Stimulated activated CD4-positive, alpha-beta T cell treated with anti-CD3 and anti-CD28 coated beads, Interleukin-1b, Interleukin-23, amount 100 ng/mL, for 48 hours (primary cell): Measurements from ENCODE around the gene MDM1.
A peak's percentile ranks its signal among the peaks of the same experiment; 100 is the strongest.

Source experiments
- DNase-seq: peaks from one replicate; pipeline ENCODE4 v3.0.0-alpha.2; 2020

The MDM1 gene

DNA sequence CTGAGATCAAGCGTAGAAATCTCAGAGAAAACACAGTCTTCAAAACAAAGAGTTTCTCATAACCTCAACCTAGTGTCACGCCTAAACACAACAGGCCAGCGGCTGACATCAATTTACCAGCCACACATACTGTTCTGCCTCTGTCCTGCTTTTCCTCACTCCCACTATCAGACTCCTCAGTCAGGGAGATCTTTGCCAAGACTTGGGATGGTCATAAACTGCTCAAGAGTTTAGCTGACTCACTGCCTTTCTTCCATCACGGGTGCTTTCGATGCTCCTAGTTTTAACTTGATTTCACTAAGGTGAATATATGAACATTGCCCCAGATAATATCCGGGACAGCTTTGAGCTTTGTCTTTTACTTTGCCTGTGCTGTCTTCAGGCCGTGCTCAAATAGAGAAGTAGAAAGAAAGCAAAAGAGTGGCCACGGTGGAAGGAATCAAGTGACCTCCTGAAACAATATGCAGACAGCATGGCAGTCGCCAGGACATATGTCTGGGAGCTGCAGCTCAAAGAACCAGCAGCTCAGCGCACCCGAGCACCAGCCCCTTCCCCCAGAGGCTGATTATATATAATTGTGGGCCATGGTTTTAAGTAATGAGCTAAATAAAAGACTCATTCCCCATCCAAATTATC is 12.1 kb downstream of the MDM1 start:
- no peak for DNase-seq

GRCh38 chr12:68317047-68317667 is 15.0 kb downstream of the MDM1 start:
- DNase-seq: no peak

GRCh38 chr12:68310370-68310769 is 21.8 kb downstream of the MDM1 start:
- no peak for DNase-seq

DNA sequence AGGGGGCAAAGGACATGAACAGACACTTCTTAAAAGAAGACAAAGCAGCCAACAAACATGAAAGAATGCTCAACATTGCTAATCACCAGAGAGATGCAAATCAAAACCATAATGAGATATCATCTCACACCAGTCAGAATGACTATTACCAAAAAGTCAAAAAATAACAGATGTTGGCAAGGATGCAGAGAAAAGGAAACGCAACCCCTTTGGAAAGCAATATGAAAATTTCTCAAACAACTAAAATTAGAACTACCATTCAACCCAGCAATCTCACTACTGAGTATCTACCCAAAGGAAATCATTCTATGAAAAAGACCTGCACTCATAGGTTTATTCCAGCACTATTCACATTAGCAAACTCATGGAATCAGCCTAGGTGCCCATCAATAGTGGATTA is 25.6 kb downstream of the MDM1 start:
- DNase-seq: no peak

- DNase-seq: no peak
Measured at GRCh38 chr12:68305278-68305677, 26.9 kb downstream of the MDM1 start.

DNA sequence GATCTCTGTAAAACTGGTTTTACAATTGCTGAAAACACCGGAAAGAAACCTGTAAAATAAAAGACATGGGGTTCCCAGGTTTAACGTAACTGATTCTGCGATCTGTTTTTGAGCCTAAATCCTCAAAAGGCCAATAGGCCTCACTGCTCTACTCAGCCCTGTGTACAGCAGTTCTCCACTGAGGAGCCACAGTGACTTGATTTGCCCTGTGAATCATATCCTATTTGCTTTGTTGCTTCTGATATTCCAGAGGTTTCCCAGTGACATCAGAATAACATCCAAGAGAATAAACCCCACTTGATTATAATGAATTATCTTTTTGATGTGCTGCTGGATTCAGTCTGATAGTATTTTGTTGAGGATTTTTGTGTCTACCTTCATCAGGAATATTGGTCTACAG is 27.5 kb downstream of the MDM1 start:
- no peak for DNase-seq

DNA sequence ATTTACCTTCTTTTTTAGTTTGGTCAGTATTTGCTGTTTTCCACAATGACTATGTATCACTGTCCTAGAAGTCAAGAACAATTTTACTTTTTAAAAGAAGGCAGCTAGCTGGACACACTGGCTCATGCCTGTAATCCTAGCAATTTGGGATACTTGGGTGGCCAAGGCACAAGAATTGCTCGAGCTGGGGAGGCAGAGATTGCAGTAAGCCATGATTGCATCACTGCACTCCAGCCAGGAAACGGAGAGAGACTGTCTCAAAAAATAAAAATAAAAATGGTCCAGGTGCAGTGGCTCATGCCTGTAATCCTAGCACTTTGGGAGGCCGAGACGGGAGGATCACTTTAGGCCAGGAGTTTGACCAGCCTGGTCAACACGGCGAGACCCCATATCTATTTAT is 28.3 kb downstream of the MDM1 start:
- no peak for DNase-seq

DNA sequence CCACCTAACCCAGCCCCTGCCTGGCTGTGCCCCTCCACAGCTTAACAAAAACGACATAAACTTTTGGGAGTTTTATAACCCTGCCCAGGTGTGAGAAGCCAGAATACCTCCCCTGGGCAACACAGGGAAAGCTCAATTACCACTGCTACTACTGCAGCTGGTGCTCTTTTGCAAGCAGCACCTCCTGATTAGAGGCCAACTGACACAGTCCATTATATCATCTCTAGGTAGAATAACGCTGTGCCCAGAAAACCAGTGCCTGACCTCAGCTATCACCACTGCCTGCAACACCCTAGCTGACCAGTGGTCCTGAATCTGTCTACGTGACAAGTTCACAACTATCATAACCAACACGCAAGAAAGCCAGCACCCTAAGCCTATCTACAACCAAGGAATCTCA is 34.2 kb downstream of the MDM1 start:
- no peak for DNase-seq

DNA sequence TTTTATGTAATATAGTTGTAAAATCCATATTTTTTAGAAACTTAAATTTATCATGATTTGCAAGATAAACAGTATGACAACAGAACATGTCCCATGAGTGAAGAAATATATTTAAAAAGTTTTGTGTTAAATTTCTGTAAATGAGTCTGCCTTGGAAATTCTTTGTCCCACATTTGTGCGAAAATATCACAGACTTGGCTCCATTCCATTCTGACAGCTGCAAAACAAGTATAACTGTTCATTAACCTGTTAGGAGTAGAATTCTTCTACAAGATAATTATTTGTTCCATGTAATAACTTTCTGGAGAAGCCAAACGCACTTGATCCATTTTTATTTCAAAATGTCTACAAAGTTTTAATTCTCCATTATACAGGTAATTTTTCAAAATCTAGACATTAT is 37.9 kb downstream of the MDM1 start:
- DNase-seq: no peak

DNA sequence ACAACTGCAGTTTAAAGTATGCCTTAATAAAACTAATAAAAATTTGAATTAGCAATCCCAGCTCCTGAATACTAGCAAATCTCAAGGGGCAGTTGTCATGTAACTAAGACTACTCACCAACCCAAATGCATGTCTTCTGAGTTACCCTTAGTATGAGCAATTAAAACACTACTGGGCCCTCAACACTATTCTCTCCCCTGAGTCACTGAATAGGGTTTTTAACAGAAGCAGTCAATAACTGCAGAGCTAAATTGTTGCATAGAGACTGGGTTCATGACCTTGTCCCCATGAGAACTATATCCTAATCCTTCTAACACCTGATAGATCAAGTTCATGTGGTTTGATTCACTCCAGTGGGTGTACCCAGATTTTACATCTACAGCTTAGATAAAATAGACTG is 38.8 kb downstream of the MDM1 start:
- DNase-seq: no peak

DNA sequence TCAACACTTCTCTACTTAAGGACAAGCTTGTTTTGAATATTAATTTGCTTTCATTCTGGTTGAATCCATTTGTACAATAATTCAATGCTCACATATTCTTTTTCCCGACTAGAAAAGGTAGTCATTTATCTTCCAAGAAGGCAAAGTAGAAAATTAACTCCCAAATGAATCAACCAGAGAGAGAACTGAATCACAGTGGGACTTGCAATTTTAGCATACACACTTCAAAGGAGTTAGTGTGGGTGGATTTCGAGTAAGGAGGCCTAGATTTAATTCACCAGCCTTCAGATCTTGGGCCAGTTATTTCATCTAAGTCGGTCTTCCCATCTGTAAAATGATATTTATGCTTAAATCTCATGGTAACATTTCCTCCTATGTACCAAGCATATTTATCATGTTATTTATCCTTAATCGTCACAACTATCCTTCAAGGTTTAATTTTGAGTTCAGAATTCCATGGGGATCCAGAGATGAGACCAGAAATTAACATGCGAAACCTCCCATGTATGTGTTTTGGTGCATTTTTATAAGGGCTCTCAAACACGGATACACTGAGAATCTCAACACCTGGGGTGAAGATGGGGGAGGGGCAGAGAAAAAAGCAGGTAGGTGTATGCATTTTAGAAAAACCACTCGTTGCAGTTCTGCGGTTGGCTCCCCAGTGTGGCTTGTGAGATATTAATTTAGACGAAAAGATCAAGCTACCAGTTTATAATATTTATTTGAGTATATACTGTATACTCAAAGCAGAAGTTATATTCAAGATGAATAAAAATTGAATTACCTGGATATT is 39.8 kb downstream of the MDM1 start:
- no peak for DNase-seq

GRCh38 chr12:68291396-68292036 is 40.6 kb downstream of the MDM1 start:
- DNase-seq: no peak

DNA sequence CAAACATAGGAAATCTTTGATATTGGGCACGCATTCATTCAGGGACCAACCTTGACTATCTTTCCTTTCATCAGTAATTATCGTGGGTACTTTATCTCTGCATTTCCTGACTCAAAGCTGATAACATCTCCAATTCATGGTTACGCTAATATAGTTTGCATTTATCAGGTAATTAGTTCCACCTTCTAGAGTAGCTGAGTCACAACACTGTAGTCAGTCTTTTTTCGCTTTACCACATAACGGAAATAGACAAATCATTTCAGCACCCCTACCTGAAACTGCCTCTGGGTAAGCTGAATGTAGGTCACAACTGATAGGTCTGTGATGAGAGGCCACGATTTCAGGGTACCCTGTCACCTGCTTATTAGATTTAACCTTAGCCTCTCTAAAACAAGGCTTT is 42.0 kb downstream of the MDM1 start:
- DNase-seq: peak; percentile 52

GRCh38 chr12:68287106-68287505 is 45.1 kb downstream of the MDM1 start:
- no peak for DNase-seq

DNA sequence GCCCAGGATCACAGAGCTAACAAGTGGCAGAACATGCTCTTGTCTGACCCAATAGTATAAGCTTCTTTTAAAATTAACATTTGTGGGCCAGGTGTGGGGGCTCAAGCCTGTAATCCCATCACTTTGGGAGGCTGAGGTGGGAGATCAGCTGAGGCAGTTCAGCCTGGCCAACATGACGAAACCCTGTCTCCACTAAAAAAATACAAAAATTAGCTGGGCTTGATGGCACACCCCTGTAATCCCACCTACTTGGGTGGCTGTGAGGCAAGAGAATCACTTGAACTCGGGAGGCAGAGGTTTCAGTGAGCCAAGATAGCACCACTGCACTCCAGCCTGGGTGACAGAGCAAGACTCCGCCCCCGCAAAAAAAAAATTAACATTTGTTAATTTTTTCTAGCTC is 45.8 kb downstream of the MDM1 start:
- DNase-seq: no peak

- no peak for DNase-seq
Measured at GRCh38 chr12:68285541-68285940, 46.6 kb downstream of the MDM1 start.

DNA sequence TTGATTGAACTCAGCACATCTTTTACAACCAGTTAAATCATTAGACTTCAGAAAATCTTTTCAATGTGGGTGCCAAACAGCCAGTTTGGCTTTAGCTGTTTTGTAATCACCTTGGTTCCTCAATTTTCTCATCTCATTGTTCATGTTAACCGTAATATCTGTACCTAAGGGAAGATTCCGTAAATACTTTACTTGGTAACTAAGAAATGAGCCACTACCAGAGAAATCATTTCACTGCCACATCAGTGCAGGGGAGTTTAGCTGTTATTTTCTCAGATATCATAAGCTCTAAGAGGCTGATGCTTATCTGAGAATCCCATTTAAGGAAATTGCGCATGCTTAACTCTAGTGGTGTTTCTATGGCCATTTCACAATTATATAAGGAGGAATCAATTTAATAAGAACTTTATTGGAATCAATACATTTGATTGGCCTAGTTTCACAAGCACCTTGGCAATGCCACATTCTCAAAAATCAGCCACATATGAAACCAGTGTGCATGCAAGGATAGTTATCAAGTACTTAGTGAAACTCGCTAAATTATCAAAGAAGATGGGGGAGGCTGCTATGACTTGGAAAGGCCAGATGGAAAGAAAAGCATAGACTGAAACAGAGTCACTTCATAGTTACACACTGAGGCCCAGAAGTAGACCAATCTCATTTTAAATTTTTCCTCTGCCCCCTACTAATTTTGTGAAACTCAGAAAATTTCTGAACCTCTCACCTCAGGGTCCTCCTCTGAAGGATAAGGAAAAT is 50.7 kb downstream of the MDM1 start:
- no peak for DNase-seq

DNA sequence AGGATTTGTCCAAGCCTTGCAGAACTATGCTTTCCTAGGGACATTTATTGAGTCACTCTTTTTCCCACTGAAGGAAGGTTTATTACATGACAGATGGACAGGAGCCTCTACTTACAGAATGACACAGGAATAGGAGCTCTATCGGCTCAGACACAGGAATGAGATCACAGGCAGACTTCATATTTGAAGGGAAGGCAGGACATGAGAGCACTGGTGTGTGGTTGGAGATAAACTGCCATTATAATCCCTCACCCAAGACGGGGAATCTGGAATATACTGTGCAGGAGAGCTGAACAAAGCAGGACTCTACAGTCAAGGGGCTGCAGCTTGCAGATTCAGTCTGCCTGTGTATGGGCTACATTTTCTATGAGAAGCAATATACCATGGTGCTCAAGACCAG is 51.9 kb downstream of the MDM1 start:
- no peak for DNase-seq

DNA sequence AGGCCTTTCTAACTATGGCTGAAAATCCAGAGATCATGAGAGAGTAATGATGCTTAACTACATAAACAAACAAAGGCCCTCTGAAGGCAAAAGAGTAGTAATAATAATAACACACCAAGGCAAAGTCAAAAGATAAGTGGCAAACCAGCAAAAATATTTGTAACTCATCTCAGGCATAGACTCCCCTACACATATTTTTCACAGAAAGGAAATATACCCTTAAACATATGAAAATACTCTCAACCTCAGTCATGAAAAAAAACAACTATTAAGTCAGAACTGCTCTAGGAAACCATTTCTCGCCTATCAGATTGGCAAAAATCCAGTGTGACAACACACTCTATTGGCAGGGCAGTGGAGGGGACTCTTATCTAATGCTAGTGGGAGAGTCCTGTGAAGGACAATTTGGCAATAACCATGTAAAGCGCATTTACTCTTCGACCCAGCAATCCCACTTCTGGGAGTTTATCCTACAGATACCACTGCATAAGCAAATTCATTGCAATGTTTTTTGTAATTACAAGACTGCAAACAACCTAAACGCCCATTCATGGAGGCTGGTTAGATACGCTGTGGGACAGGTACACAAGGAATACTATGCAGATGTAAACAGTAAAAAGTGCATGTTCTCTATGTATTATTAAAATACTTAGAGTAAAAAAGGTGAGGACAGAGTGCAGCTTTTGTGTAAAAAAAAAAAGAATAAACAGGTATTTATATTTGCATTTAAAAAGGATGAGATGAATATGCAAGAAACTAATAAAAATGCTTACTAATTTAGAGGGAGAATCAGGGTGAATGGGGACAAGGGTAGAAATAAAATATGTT is 52.7 kb downstream of the MDM1 start:
- DNase-seq: no peak

GRCh38 chr12:68276402-68276930 is 55.7 kb downstream of the MDM1 start:
- DNase-seq: no peak

- DNase-seq: no peak
Measured at GRCh38 chr12:68272732-68273131, 59.4 kb downstream of the MDM1 start.

GRCh38 chr12:68271346-68271745 is 60.8 kb downstream of the MDM1 start:
- no peak for DNase-seq
